G401.6 (cell line): ENCODE measurements around the gene ARID3B.
"Not testable (repeated sequence)": the region's sequence is repeated elsewhere in the genome, so short reads cannot be mapped to it uniquely, and the experiment has no call there.

ENCODE experiments used
- FAIRE-seq: peaks from 2 replicates; lab custom pipeline; 2012; peaks lifted over from hg19 to GRCh38; lab: Jason Lieb, UNC

The ARID3B gene

DNA sequence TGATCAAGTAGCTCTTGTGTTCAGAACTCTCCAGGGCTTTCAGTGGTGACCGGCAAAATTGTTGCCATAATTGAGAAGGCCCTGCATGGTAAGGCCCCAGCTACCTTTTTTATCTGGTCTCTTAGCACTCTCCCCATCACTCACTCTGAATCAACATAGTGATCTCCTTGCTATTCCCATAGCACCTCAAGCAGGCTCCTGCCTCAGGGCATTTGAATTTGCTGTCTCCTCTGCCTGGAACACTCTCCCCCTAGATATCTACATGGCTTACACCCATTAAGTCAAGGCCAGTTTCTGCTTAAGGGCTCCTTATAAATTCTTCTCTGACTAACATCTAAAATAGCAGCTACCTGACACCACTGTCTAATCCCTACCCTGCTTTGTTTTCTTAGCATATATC is 3.3 kb upstream of the ARID3B start:
- FAIRE-seq = no peak

DNA sequence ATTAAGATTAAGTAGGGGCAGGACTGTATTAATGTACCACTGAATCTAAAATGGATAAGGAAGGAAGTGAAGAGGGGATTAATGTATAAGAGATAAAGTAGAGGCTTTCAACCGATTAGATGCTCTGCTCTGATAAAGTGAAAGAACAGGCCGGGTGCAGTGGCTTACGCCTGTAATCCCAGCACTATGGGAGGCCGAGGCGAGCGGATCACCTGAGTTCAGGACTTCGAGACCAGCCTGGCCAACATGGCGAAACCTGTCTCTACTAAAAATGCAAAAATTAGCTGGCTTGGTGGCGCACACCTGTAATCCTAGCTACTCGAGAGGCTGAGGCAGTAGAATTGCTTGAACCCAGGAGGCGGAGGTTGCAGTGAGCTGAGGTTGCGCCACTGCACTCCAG is 1.5 kb upstream of the ARID3B start:
- FAIRE-seq = not testable (repeated sequence)

DNA sequence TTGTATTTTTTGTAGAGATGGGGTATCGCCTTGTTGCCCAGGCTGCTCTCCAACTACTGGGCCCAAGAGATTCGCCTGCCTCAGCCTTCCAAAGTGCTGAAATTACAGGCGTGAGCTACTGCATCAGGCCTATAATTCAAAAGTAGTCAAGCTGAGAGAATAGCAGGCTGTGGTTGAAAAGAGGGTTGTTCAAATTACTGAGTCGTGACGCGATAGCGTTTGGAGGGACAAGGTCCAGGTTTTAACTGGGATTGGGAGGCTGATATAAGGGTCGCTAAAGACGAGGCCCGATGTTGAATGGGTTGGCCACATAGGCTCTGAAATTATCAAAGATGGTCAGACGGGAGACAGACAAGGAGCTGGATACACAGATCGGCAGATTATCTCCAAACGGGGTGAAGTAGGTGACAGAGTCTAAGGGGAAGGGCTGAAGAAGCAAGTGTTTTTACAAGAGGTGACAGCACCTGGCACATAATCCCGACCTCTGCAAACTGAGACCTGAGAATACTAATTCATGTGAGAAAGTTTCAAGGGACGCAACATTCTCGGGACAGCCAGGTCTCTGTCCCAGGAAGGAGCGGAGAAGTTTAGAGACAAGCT is 759 bp upstream of the ARID3B start:
- FAIRE-seq = no peak

DNA sequence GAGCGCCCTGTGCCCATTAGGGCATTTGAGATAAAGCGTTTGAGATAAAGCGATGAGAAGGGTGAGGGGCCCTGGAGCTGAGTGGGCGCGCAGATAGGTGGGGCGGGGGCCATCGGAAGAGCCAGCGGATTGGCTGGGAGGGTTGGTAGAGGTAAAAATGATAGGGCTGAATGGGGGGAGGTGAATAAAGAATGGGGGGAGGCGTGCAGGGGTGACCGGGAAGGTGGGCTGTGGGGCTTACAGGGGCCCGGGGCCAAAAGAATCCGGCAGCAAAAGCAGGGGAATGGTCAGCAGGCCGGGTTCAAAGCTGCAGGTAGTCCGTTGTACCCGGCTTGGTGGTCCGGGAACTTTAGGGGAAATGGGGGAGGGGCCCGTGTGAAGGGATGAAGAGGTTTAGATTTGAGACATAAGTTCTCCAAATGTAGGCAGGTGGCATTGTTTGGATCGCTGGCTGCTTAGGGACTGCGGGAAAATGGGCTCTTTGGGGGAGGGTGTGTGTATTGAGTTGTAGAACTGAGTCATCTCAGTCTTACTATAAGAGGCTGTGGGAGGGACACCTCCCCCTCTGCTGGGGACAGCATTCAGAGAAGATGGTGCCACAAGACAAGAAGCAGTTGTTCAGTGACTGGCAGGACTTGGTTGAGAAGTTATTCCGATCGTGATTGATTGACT is 610 bp downstream of the ARID3B start:
- no peak for FAIRE-seq

DNA sequence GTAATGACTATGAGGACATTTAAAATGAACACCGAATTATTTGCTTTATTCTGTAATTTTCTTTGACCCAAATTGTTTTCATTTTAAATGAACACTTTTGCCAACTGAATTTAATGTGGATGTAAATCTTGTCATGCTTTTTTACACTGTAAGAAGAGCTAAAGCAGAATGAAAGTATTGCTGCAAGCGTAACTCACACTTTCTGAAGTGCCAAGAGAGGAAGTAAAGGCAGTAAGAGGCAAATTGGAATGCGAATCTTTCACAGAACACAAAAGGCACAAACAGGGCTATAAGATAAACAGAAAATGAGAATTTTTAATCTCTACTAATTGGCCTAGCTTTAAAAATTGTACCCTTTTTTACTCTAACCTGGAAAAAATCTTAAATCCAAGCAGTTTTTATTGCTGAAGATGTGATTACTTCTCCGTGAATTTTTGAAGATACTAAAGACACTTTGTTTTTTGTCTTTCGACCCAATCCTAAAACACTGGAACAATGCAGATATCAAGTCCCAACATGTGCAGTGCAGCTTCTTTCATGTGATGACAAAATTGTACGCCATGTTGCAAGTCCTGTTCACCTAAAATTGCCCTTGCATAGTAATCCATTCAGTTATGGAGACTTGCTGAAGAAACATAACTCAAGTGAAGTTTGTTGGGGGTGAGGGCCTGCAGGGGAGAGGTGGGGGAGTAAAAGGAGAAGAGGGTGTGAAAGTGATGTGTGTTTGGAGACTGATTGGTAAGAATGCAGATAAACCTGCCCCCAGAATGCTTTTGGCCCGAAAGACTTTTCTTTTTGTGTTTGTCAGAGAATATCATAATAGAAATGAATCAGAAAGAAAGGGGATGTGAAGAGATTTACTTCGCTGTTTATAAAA is 1.4 kb downstream of the ARID3B start:
- no peak for FAIRE-seq

DNA sequence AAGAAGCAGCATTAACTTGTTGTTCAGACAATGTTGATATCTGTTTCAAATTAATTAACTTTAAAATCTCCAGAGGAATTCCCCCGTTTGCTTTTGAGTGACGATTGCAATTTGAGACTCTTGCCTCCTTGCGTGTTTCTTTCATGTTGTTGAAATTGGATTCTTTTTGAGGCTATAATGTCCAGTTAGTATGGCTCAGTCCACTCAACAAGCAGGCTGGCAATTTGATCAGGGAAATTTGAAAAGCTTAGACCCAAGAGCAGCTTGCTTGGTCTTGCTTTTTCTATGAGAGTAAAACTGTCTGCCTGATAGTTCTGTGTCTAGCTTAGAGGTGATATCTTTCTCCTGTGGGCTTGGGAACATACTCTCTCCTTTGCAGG is 2.0 kb downstream of the ARID3B start:
- no peak for FAIRE-seq

DNA sequence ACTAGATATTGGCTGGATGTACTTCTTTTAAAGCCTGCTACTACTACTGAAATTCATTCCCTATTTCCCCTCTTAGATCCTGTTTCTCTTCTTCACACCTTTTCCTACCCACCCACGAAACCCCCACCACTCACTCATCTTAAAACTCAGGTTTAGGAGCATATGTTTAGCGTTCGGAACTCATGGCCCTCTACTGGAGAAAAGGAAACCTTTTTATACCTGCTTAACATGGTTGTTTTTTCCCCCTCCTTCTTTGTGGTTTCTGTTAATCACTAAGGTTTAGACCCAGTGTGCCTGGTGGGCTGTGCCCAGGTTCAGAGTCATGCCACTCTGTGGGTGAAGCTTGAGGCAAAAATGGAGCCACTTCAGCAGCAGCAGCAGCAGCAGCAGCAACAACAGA is 2.6 kb downstream of the ARID3B start:
- FAIRE-seq = no peak

DNA sequence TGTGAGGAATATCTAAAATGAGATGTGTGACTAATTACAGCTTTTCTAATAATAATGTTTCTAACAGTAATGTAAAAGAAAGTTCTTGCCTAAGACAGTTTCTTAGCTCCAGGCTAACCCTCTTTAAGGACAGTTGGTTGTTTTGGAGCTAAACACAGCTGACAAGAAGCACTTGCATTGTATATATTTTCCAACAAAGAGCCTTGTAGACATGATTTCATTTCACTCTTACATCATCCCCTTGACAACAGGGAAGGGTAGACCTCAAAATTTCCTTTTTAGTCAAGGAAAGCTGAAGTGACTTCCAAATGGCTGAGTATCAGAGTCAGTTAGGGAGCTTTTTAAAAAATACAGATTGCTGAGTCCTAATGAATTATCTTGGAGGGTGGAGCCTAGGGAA is 4.1 kb downstream of the ARID3B start:
- FAIRE-seq = no peak

DNA sequence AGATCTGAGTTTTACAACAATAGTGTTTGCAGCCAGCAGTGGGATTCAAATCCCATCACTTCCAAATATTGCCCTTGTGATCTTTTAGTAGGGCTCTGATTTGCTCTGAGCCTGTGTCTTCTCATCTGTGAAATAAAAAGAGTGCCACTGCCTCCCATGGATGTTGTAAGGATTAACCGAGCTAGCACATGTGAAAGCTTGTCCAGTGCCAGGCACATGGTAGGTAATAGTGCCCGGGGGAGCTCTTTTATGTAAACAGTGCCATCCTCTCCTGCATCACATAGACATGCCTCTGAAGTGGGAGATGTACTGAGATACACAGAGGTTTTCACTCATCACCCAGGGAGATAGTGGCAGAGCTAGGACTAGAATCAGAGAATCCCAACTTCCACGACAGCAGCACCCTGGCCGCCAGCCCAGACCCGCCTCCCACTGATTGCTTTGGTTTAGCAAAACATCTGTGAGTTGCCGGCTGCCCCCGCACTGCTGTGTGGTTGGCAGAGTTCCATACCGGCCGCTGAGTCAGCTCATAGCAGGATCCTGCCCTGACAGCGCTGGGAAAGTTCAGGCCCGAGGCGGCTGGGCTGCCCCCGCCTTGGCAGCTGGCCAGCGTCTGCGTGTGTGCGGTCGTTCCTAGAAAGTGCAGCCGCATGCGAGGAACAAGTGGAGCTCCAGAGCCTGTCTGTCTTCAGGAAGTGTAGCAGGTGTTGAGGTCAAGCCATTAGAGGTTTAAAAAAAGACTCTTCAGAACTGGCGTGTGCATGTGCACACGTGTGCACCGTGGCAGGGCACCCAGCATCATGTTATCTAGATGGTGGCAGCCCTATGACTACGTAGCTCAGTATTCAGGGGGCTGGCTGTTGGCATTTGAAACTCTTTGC is 5.0 kb downstream of the ARID3B start:
- no peak for FAIRE-seq

DNA sequence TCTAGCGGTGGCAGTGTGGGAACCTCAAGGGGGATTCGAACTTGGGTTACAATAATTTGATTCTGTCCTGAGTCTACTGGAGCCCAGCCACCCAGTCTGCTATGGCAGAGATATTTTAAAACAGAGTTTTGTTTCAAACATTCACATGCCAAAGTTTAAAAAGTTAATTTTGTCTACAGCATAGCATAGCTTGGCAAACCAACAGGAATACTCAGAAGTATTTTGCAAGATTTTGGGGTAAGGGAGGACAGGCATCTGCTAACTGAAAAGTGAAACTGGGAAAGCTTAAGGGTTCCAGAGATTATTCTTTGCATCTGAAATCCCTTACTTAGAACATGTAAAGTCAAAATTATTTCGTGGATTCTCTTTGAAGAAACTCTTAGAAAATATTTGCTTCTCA is 6.6 kb downstream of the ARID3B start:
- FAIRE-seq = no peak

DNA sequence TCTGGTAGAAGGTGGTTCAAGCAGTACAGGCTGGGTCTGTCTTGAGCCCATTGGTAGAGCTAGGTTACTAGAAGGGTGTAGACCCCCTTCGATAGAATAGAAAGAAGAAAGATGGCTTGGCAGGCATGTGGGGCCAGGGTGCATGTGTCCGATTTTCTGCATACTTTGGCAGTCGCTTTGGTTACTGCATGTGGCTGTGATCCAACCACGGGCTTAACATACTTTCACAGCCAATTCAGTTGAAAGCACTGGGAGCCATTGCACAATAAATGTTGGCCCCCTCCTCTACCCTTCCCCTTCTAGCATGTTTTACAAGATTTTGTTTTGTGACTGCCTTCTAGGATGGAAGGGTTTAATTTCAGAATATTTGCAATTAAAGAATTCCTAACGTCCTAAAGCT is 7.2 kb downstream of the ARID3B start:
- no peak for FAIRE-seq

DNA sequence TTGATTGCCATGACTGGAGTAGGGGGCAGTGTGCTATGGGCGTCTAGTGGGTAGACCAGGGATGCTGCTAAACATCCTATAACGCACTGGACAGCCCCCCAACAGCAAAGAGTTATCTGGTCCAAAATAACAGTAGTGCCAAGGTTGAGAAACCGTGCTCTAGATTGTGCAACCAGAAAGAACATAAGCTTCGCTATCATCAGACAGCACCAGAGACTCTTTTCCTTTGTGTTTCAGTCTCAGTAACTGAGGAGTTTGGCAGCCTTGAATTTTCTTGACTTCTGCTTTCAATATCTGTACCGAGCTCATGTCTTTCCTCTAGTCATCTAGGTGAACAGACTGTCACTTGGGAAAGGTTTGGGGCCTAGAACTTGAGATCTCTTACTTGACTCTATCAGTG is 8.8 kb downstream of the ARID3B start:
- FAIRE-seq = no peak

DNA sequence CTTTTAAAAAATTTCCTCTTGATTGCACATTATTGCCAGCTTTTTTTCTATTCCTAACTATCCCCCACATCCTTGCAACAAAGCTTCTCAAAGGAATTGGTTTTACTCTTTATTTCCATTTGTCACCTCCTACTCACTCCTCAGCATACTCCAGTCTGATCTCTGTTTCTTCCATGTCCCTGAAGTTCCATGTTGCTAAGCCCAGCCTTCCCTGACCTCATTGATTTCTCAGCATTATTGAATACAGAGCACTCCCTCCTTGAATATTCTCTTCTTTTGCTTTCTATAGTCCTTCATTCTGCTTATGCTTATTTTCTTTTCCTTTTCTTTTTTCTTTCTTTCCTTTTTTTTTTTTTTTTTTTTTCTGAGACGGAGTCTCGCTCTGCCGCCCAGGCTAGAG is 10.7 kb downstream of the ARID3B start:
- no peak for FAIRE-seq

DNA sequence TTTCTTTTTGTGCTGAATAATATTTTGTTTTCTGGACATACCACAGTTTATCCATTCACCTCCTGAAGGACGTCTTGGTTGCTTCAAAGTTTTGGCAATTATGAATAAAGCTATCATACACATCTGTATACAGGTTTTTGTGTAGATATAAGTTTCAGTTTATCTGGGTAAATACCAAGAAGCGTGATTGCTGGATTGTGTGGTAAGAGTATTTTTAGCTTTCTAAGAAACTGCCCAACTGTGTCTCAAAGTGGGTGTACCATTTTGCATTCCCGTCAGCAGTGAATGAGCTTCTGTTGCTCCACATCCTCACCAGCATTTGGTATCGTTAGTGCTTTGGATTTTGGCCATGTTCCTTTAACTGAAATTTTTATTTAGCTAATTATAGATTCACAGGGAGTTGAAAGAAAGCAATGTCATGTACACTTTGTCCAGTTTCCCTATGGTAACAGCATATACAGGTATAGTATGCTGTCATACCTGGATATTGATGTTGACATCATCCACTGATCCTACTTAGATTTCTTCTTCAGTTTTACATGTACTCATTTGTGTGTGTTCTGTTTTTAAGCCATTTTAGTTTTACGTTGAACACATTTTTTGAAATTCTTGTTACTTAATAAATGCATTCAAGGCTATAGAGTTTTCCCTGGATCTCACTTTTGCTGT is 11.9 kb downstream of the ARID3B start:
- FAIRE-seq = no peak

DNA sequence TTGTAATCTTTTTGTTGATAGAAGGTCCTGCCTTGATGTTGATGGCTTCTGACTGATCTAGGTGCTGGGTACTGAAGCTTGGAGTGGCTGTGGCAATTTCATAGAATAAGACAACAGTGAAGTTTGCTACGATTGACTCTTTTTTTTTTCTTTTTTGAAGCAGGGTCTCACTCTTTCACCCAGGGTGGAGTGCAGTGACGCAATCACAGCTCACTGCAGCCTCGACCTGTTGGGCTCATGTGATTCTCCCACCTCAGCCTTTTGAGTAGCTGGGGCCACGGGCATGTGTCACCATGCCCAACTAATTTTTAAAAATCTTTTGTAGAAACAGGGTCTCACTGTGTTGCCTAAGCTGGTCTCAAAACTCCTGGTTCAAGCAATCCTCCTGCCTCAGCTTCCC is 14.2 kb downstream of the ARID3B start:
- FAIRE-seq = no peak

DNA sequence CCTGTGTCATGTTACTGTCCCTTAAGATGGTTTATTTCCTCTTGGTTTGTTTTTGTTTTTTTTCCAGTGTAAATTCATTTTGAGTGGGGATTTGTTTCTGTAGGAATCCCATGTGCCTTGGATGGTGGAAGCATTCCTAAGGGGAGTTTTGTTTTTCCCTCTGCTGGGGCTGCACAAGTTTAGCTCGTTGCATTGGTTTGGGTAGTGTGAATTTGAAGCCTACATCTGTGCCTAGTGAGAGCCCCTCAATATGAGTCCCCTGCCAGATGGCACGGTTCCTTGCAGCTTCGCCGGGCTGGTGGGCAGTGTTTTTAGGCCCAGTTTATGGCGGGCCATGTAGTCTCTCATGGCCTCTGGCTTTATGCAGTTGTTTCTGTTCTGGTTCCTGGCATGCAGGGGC is 17.7 kb downstream of the ARID3B start:
- no peak for FAIRE-seq

DNA sequence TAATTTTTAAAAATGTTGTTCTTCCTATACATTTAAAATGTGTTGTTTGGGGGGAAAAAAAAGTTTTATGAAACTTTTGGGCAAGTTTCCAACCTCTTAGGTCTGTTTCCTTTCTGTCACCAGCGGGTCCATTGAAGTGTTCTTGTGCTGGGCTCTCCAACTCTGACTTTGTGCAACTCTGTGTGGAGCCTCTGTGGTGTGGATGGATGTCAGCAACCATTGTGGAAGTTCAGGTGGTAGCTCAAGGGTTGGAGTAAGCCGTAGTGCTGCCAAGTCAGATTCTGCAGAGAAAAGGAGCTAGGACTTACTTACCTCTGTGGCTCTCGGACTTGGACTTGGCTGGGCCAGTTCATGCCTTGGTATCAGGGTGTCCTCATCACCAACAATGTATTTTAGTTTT is 22.4 kb downstream of the ARID3B start:
- no peak for FAIRE-seq

DNA sequence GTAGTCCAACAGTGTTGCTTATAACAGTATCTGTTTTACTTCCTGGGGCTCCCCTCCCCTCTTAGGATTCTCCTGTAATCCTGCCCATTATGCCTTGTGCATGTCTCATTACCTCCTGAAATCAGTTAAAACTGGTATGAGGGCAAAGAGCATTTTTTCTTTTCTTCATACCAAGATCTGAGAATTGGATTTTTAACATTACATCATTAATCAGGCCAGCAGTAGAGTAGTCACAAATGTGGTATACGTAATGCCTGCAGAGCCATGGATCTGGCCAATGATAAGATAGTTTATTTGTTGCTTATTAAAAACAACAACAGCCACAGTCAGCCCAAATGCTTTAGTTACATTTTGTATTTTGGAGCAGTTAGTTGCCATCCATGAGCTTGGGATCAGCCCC is 23.2 kb downstream of the ARID3B start:
- FAIRE-seq = no peak

DNA sequence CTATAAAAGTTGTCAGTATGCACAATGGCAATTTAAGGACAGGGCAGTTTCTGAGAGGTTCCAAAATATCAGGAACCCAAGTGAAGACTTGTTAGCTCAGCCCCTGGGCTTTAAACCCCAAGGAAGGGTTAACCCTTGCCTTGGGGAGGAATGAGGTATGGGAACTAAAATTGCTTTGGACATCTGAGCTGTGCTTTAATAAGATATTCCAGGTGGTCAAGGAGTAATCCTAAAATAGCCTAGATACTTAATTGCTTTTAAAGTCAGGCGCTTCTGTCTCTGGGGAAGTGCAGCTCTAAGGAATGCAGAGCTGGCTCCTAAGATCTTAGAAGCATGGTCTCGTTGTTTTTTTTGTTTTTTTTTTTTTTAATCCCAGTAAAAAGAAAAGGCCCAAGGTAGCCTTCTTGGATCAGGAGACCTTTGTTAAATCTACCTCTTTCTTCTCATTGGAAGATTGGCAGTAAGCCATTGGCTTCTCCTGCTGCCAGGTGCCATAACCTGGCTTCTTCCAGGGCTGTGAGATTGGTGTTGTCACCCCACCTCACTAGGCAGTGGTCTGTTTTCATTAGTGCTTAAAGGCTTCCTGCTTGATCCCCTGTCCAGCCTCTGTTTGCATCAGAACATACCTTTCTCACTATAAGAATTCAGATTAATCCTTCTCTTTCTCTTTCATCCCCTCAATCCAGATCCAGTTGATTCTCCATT is 24.5 kb downstream of the ARID3B start:
- FAIRE-seq = no peak

DNA sequence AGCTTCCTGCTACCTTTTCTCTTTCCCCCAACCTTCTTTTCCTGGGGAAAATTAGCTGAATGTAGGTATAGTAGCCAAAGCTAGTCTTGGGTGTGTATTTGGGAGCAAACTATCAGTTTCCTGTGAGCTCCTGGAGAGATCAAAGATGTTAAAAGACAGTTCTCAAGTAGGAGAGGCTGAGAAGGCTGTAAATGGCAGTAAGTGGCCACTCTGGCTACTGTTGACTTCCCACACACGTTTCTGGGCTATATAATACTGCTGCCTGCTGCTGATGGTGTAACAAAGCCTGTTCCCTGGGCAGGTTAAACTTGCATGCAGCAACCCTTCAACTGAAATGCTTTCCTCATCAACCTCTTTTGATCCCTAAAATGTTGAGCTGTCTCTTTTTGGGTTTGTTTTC is 27.6 kb downstream of the ARID3B start:
- no peak for FAIRE-seq

DNA sequence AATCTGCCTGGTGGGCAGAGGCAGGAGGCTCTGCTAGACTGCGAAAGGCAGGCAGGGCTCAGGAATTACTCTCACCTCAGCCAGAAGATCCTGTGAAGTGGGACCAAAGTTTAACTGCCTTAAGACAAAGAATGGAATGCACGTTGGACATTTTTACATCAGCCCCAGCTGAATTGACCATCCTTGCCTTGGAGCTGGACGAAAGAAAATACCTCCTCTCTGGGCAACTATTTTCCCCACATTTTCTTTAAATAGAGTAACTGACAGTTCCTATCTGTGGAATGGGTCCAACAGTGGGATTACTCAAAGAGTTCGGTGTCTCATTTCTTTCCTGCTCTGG is 28.7 kb downstream of the ARID3B start:
- FAIRE-seq = no peak

DNA sequence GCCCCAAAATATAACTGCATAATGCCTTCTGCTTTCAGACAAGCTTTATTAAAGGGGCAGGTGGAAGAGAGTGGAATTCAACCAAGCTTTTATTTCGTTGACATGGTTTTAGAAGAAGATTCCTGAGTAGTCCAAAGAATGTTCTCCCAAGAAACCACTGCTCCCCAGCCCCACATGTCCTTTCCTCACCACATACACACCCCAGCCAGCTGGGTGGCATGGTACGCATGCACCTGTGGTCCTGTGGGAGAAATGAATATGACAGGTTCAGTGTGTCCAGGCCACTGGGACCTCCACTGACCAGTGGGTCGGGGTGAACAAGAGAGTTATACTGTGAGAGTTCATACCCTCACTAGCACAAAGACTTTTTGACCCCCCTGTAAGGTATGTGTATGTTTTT is 30.2 kb downstream of the ARID3B start:
- no peak for FAIRE-seq
